ENCODE results near the gene SEMA5B.

SEMA5B gene

GRCh38 chr3:122893282-122893681, 134.3 kb downstream of the SEMA5B start:
- Histone ChIP-seq H3K27me3 (ENCODE audit: insufficient read depth, low read length) (no peaks in the 10 kb centered on the region), H2BK120ac (ENCODE audit: insufficient read depth, low read length, poor library complexity) (no peak overlapping the region)
- no CpG with 5 or more reads among the region's 8 CpGs for WGBS (ENCODE audit: extremely low coverage, insufficient coverage, insufficient read length)

GRCh38 chr3:122892118-122892960, 135.2 kb downstream of the SEMA5B start:
- no peak overlapping the region for H4K8ac ChIP-seq (ENCODE audit: low read depth, low read length)
- no peak overlapping the region for H2BK5ac ChIP-seq (ENCODE audit: low read depth, low read length, poor library complexity)
- no peaks in the 10 kb centered on the region for H3K9me3 ChIP-seq (ENCODE audit: insufficient read depth, low read depth, low read length)
- H2BK120ac ChIP-seq (ENCODE audit: insufficient read depth, low read length, poor library complexity): no peak overlapping the region
- H3K27ac ChIP-seq (ENCODE audit: low read depth, low read length): no peak overlapping the region
- no peak overlapping the region for H3K14ac ChIP-seq (ENCODE audit: low read length)
- no peak overlapping the region for H4K91ac ChIP-seq (ENCODE audit: low read depth, low read length)
- H2AK5ac ChIP-seq (ENCODE audit: low read length): no peak overlapping the region
- no peak overlapping the region for H4K12ac ChIP-seq (ENCODE audit: low read depth, low read length)
- no peak overlapping the region for H3K4me2 ChIP-seq (ENCODE audit: low read length)
- H3K9ac ChIP-seq (ENCODE audit: low read length): no peak overlapping the region
- no peak overlapping the region for H2AFZ ChIP-seq (ENCODE audit: insufficient read depth, low read length, poor library complexity)
- H3K4me3 ChIP-seq (ENCODE audit: low read depth, low read length): no peak overlapping the region
- no peak overlapping the region for H3K18ac ChIP-seq (ENCODE audit: low read length)
- no peaks in the 10 kb centered on the region for H3K36me3 ChIP-seq (ENCODE audit: control insufficient read depth in 1 of 2, insufficient read depth in 2 of 2, low read length in 2 of 2)
- H3K23ac ChIP-seq (ENCODE audit: low read length): no peak overlapping the region
- peak overlapping the region; percentile 20 for H2BK12ac ChIP-seq (ENCODE audit: low read length)
- H3K4me1 ChIP-seq (ENCODE audit: control insufficient read depth in 1 of 2, insufficient read depth in 2 of 2, low read length in 2 of 2): peaks cover 14 to 22% of the 10 kb centered on the region in 2 experiments
- no peaks in the 10 kb centered on the region for H3K79me2 ChIP-seq (ENCODE audit: control insufficient read depth, insufficient read depth, low read length, poor library complexity)
- no peak for DNase-seq
- H3K4ac ChIP-seq (ENCODE audit: low read depth, low read length): no peak overlapping the region
- no CpG with 5 or more reads among the region's 21 CpGs for WGBS (ENCODE audit: extremely low coverage, insufficient coverage, insufficient read length)
- no peaks in the 10 kb centered on the region for H3K27me3 ChIP-seq (ENCODE audit: insufficient read depth, low read length)
- peaks cover 10% of the 10 kb centered on the region for H3K79me1 ChIP-seq (ENCODE audit: low read length)

More at GRCh38 chr3:122893282-122893681, 134.3 kb downstream of the SEMA5B start:
- Histone ChIP-seq H4K8ac (ENCODE audit: low read depth, low read length) (no peak overlapping the region), H4K12ac (ENCODE audit: low read depth, low read length) (no peak overlapping the region), H2AFZ (ENCODE audit: insufficient read depth, low read length, poor library complexity) (no peak overlapping the region), H3K79me1 (ENCODE audit: low read length) (peaks cover 10% of the 10 kb centered on the region), H3K79me2 (ENCODE audit: control insufficient read depth, insufficient read depth, low read length, poor library complexity) (no peaks in the 10 kb centered on the region), H3K14ac (ENCODE audit: low read length) (no peak overlapping the region), H3K4me2 (ENCODE audit: low read length) (no peak overlapping the region), H4K91ac (ENCODE audit: low read depth, low read length) (no peak overlapping the region), H3K9me3 (ENCODE audit: insufficient read depth, low read depth, low read length) (no peaks in the 10 kb centered on the region), H3K36me3 (ENCODE audit: control insufficient read depth in 1 of 2, insufficient read depth in 2 of 2, low read length in 2 of 2) (no peaks in the 10 kb centered on the region), H3K4me1 (ENCODE audit: control insufficient read depth in 1 of 2, insufficient read depth in 2 of 2, low read length in 2 of 2) (peaks cover 14 to 22% of the 10 kb centered on the region in 2 experiments), H3K4ac (ENCODE audit: low read depth, low read length) (no peak overlapping the region), H2BK5ac (ENCODE audit: low read depth, low read length, poor library complexity) (no peak overlapping the region), H3K4me3 (ENCODE audit: low read depth, low read length) (no peak overlapping the region), H3K9ac (ENCODE audit: low read length) (no peak overlapping the region), H3K27ac (ENCODE audit: low read depth, low read length) (no peak overlapping the region), H3K18ac (ENCODE audit: low read length) (no peak overlapping the region), H2AK5ac (ENCODE audit: low read length) (no peak overlapping the region), H2BK12ac (ENCODE audit: low read length) (no peak overlapping the region), H3K23ac (ENCODE audit: low read length) (no peak overlapping the region)
- DNase-seq: peak; percentile 36 to 62

GRCh38 chr3:122890720-122891220, 136.8 kb downstream of the SEMA5B start:
- Histone ChIP-seq H3K23ac (ENCODE audit: low read length) (no peak overlapping the region), H3K79me2 (ENCODE audit: control insufficient read depth, insufficient read depth, low read length, poor library complexity) (no peaks in the 10 kb centered on the region), H3K4me1 (ENCODE audit: control insufficient read depth in 1 of 2, insufficient read depth in 2 of 2, low read length in 2 of 2) (peaks cover 14 to 22% of the 10 kb centered on the region in 2 experiments), H3K14ac (ENCODE audit: low read length) (peak overlapping the region; percentile 27), H3K9ac (ENCODE audit: low read length) (no peak overlapping the region), H3K27ac (ENCODE audit: low read depth, low read length) (peak overlapping the region; percentile 7), H2BK120ac (ENCODE audit: insufficient read depth, low read length, poor library complexity) (peak overlapping the region; percentile 32), H3K4me3 (ENCODE audit: low read depth, low read length) (no peak overlapping the region), H3K36me3 (ENCODE audit: control insufficient read depth in 1 of 2, insufficient read depth in 2 of 2, low read length in 2 of 2) (peaks cover 0 to under 1% of the 10 kb centered on the region in 2 experiments), H2AFZ (ENCODE audit: insufficient read depth, low read length, poor library complexity) (no peak overlapping the region), H3K79me1 (ENCODE audit: low read length) (peaks cover 10% of the 10 kb centered on the region), H3K4ac (ENCODE audit: low read depth, low read length) (peak overlapping the region; percentile 40), H2AK5ac (ENCODE audit: low read length) (peak overlapping the region; percentile 33), H3K18ac (ENCODE audit: low read length) (peak overlapping the region; percentile 62), H4K91ac (ENCODE audit: low read depth, low read length) (peak overlapping the region; percentile 78), H2BK12ac (ENCODE audit: low read length) (peak overlapping the region; percentile 64), H3K9me3 (ENCODE audit: insufficient read depth, low read depth, low read length) (no peaks in the 10 kb centered on the region), H4K12ac (ENCODE audit: low read depth, low read length) (peak overlapping the region; percentile 44), H2BK5ac (ENCODE audit: low read depth, low read length, poor library complexity) (peak overlapping the region; percentile 55), H3K4me2 (ENCODE audit: low read length) (no peak overlapping the region), H3K27me3 (ENCODE audit: insufficient read depth, low read length) (no peaks in the 10 kb centered on the region), H4K8ac (ENCODE audit: low read depth, low read length) (no peak overlapping the region)
- DNase-seq: no peak
- no CpG with 5 or more reads among the region's 4 CpGs for WGBS (ENCODE audit: extremely low coverage, insufficient coverage, insufficient read length)

GRCh38 chr3:122890077-122890719, 137.4 kb downstream of the SEMA5B start:
- Histone ChIP-seq H3K9me3 (ENCODE audit: insufficient read depth, low read depth, low read length) (no peaks in the 10 kb centered on the region), H3K4me2 (ENCODE audit: low read length) (no peak overlapping the region), H2BK12ac (ENCODE audit: low read length) (no peak overlapping the region), H2BK120ac (ENCODE audit: insufficient read depth, low read length, poor library complexity) (no peak overlapping the region), H4K8ac (ENCODE audit: low read depth, low read length) (no peak overlapping the region), H3K4me3 (ENCODE audit: low read depth, low read length) (no peak overlapping the region), H3K14ac (ENCODE audit: low read length) (no peak overlapping the region), H3K4ac (ENCODE audit: low read depth, low read length) (no peak overlapping the region), H3K4me1 (ENCODE audit: control insufficient read depth in 1 of 2, insufficient read depth in 2 of 2, low read length in 2 of 2) (peaks cover 14 to 22% of the 10 kb centered on the region in 2 experiments), H3K23ac (ENCODE audit: low read length) (no peak overlapping the region), H4K12ac (ENCODE audit: low read depth, low read length) (no peak overlapping the region), H2AK5ac (ENCODE audit: low read length) (no peak overlapping the region), H3K79me1 (ENCODE audit: low read length) (peaks cover 10% of the 10 kb centered on the region), H3K79me2 (ENCODE audit: control insufficient read depth, insufficient read depth, low read length, poor library complexity) (no peaks in the 10 kb centered on the region), H3K18ac (ENCODE audit: low read length) (no peak overlapping the region), H3K27me3 (ENCODE audit: insufficient read depth, low read length) (no peaks in the 10 kb centered on the region), H3K27ac (ENCODE audit: low read depth, low read length) (peak overlapping the region; percentile 7), H3K36me3 (ENCODE audit: control insufficient read depth in 1 of 2, insufficient read depth in 2 of 2, low read length in 2 of 2) (peaks cover 0 to 2% of the 10 kb centered on the region in 2 experiments), H2BK5ac (ENCODE audit: low read depth, low read length, poor library complexity) (peak overlapping the region; percentile 28), H4K91ac (ENCODE audit: low read depth, low read length) (peak overlapping the region; percentile 15), H3K9ac (ENCODE audit: low read length) (no peak overlapping the region), H2AFZ (ENCODE audit: insufficient read depth, low read length, poor library complexity) (no peak overlapping the region)
- peak in 1 of 2 donors; percentile 32 for DNase-seq
- no CpG with 5 or more reads among the region's 6 CpGs for WGBS (ENCODE audit: extremely low coverage, insufficient coverage, insufficient read length)
